Thyroid gland (tissue), 4 donors: ENCODE data around the gene UQCC5.

ENCODE experiments used
- POLR2A ChIP-seq, 2 donors: fragments of 450-650 bp; IDR thresholded peaks; one replicate each; pipeline ENCODE4 v1.6.1; 2017; ENCODE audit warnings: antibody characterized with exemption in 2 of 2, mild to moderate bottlenecking in 2 of 2, moderate library complexity in 1 of 2
- TF ChIP-seq, protein P1 (sequence below), 6 experiments: fragments of 200-600 bp in 3 of 6; fragments of 450-650 bp in 3 of 6; sonication (generic) in 3 of 6; IDR thresholded peaks; one replicate each; pipeline ENCODE4 v1.5.1; 2016 to 2019; ENCODE audit warnings: antibody characterized with exemption in 6 of 6, mild to moderate bottlenecking in 2 of 6, inconsistent platforms in 1 of 6, moderate library complexity in 1 of 6

DNA sequence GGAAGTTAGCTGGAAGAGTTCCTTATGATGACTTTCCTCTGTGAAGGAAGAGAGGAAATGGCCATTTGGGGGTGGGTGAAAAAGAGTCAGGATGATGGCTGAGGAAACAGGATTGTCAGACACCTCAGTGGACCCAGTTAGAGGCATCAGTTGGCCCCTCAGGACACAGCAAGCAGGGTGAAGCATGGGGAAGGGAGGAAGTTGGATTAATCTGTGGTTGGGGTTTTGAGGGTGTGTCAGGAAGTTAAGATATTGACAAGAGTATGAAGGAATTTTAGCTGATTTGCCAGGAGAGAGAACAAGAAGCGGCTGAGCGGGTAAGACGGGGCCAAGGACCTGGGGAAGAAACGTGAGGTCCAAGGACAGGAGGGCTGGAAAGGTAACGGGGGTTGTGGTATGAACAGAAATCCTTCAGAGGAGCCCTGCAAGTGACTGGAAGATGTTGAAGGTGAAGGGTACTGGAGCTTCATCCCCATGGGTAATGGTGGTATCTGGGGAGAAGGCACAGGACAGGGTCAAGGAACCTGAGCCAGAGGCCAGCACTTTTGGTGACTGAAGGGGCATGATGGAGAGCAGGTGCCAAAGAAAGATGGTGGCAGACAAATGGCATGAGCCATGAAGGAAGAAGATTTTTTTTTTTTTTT is 2.7 kb downstream of the UQCC5 start:
- TF ChIP-seq, protein P1, sequence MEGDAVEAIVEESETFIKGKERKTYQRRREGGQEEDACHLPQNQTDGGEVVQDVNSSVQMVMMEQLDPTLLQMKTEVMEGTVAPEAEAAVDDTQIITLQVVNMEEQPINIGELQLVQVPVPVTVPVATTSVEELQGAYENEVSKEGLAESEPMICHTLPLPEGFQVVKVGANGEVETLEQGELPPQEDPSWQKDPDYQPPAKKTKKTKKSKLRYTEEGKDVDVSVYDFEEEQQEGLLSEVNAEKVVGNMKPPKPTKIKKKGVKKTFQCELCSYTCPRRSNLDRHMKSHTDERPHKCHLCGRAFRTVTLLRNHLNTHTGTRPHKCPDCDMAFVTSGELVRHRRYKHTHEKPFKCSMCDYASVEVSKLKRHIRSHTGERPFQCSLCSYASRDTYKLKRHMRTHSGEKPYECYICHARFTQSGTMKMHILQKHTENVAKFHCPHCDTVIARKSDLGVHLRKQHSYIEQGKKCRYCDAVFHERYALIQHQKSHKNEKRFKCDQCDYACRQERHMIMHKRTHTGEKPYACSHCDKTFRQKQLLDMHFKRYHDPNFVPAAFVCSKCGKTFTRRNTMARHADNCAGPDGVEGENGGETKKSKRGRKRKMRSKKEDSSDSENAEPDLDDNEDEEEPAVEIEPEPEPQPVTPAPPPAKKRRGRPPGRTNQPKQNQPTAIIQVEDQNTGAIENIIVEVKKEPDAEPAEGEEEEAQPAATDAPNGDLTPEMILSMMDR (IDR thresholded peaks at IDR 0.05) = no peak
- no peak for TF ChIP-seq POLR2A (IDR thresholded peaks at IDR 0.05)
